ENCODE data around the gene ARHGAP25. TPM values are rescaled to one million over a fixed set of nuclear protein-coding genes. Genes with fewer than 3 reads are reported as not detected.

ARHGAP25 gene
- total RNA-seq, 1 donor from 2014 or later = 7.7 TPM

DNA sequence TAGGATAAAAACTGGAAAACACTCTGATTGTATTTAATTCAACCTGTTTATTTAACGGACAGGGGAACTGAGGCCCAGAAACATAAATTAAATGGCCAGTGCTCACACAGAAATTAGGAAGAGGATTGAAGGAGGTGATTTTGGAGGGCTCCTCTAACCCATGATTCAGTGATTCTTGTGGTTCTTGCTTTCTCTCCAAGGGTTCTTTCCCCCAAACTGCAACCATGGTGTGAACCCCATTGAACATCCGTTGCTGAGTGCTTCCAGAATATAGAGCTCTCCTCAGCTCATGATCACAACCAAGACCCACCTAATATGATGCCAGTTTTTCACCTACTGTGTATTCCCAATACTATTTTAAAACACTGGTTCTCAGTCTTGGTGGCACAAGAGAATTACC, 95.1 kb downstream of the ARHGAP25 start:
- DNase-seq (ENCODE audit: low spot score) = no peak

DNA sequence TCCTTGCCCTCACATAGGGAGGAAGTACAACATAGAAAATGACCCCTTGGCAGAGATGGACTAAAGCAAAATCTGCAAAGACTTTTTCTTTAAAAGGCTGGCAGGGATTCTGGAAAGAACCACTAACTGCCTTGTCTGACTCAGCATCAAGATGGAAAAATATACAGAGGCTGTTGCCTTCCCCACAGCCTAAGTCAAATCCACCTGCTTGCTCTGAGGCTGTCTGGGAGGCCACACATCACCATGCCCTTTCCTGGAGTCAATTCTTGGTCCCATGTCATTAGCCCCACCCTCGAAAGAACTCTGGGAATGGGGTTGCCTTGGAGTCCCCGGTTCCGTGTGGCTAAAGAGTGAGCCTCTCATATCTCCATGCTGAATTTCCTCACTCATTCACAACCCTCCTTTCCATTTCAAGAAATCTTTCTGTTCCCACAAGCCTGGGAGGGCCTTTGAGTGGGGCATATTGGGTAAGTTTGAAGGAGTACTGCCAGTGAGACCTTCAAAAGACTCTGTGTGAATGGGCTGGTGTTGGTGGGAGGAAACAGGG, 97.1 kb downstream of the ARHGAP25 start:
- DNase-seq (ENCODE audit: low spot score) = peak; percentile 80

DNA sequence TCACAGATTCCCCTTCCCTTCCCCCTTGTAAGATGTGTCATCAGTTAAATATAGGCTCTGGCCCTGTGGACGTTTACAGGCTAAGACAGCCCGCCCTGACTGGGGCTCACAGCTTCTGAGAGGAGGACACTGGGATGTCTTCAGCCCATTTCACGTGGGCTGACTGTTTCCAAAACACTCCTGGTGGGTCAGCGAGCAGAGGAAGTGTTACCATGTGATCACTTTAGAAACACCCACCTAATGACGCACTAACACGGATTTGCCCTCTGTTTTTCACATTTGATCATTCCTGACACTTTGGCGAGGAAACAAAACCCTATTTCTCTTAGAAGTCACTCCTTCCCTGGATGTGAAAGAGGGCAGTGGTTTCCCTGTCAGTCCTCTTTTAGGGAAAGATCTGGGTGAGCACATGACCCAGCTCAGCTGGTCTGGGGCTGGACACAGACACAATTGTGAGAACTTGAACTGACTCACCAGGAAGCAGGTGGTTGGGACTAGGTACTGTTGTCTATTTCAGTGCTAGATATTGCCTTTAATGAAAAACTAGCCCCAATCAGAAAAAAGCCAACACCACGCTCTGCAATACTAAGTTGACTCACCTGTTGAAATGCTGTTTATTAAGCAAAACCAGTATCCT, 97.7 kb downstream of the ARHGAP25 start:
- peak; percentile 66 for DNase-seq (ENCODE audit: low spot score)

DNA sequence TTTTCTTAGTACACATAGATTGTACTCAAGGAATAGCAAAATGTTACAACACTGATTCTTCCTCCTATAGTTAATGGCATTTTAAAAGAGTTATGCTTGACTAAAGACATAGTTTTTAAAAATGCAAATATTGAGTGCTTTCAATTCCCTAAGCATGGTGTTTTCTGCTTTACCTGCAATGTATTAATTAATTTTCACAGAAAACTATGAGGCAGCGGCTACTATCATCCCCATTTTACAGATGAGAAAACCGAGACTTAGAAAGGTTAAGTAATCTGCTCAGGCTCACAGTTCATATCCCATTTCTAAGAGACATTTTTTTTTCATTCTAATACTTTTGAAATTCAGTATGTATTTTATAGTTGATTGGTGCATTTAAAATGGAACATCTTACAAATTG, 98.6 kb downstream of the ARHGAP25 start:
- no peak for DNase-seq (ENCODE audit: low spot score)

DNA sequence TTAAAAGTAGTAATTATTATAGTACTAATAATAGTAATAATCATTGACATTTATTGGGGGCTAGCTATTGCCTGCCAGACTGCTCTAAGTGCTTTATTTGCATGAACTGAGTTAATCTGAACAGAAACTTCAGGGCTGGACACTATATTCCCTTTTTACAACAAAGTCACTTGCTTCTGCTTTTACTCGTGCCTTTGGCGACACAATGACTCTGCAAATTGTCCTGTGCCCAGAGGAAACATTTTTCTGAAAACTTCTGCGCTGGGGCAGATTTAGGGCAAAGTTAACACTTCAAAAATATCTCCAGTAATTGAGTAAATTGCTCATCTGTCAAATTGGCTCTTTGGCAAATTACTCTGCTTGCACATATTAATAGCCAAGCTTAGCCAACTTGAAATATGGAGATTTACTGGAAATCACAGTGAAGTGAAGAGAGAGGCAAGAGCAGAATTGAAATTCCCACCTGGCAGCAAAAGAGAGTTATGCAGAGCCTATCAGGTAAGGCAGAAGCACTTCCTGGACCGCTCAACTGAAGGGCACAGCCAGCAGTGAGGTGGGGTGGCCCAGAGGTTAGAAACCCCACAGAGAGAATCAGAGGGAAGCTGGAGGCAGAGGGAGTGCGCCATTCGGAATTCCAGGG, 100.2 kb downstream of the ARHGAP25 start:
- no peak for DNase-seq (ENCODE audit: low spot score)

DNA sequence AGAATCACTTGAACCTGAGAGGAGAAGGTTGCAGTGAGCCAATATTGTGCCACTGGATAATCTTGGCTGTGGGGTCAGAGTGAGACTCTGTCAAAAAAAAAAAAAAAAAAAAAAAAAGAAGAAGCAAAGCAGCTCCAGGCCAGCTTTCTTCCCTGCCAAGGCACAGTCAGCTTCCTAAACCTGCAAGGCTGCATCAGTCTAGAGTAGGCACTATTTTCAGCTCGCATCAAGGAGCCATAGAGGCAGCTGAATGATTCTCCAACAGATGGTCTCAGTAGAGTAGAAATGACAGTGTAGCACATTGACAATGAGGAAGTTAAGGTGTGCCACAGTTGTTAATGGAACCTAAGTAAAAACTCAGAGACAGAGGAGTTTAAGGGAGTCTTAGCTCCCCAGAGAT, 101.0 kb downstream of the ARHGAP25 start:
- peak; percentile 11 for DNase-seq (ENCODE audit: low spot score)

DNA sequence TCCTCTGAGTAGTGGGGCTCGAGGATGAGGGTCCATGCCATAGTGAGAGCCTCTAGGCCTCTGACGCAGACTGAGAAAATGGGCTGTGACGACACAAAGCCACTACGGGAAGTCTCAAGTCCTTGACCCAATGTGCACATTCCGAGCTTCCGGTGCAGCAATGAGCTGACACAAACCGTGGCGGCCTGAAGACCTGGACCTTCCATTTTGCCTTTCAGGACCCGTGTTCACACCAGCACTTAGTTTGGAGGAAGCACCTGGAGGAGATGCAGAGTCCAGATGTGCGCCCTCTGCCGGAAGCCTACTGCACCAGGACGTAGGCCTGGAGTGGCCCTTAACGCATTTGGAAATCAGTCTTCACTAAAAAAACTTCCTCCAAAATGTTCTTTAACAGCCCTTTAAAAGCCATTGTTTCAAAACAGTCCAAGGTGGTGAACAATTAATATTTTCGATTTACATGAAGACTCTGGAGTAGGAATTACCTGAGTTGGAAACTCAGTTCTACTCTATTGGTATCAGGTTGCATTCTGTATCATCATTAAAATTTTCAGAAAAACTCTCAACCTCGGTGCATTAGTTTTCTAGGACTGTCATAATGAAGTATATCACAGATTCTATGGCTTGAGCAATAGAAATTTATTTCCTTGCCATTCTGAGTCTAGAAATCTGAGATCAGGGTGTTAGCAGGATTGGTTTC, 102.7 kb downstream of the ARHGAP25 start:
- DNase-seq (ENCODE audit: low spot score) = peak; percentile 35

DNA sequence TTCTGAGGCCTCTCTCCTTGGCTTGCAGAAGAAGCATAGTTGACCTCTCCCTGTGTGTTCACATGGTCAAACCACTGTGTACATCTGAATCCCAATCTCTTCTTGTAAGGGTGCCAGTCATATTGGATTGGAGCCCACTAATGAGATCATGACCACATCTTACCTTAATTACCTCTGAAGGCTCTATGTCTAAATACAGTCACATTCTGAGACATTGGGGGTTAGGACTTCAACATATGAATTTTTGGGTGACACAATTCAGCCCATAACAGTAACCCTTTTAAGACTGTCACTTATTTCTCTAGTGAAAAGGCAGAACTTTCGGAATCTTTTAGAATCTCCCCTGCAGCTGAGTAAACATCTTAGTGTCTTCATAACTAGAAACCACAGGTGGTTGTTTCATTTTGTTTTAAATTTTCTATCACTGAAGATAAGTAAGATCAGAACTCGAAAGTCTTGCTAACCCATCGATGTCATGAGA, 103.3 kb downstream of the ARHGAP25 start:
- DNase-seq (ENCODE audit: low spot score) = no peak

DNA sequence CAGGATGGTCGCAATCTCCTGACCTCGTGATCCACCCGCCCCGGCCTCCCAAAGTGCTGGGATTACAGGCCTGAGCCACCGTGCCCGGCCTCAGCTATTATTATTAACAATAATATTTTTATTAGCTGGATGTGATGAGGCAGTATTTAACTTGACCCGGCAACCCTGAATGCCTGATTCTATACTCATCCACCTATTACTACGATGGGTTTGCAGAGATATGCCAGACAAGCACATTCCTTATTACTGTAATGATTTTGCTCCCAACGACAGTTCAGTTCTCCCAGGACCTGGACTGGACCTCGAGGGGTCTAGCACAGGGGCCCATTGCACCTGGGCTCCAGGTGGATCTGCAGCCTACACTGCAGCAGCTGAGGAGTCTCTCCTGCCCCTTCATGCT, 104.0 kb downstream of the ARHGAP25 start:
- DNase-seq (ENCODE audit: low spot score) = no peak

DNA sequence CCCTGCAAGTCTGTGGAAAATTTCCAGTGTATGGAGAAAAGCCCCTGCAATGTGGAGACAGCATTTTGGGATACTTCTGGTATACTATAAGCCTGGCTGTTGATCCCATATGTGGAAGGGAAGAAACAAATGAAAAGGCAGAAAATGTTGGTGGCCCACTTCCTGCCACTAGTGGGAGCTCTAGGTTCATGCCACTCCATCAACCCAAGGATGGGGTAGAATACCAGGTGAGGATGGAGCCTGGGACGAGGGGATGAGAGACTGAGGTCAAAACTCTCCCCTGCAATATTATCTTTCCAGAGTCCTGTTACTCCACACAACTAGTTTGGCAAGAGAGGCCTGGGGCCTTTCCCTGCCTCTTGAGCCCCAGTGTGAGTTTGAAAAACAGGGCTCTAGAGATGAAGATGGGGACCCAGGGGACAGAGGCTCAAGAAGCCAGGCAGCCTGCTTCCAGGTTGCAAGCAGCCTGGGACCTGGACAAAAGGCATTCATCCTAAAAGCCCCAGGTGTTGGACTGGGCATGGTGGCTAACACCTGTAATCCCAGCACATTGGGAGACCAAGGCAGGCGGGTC, 104.7 kb downstream of the ARHGAP25 start:
- no peak for DNase-seq (ENCODE audit: low spot score)

DNA sequence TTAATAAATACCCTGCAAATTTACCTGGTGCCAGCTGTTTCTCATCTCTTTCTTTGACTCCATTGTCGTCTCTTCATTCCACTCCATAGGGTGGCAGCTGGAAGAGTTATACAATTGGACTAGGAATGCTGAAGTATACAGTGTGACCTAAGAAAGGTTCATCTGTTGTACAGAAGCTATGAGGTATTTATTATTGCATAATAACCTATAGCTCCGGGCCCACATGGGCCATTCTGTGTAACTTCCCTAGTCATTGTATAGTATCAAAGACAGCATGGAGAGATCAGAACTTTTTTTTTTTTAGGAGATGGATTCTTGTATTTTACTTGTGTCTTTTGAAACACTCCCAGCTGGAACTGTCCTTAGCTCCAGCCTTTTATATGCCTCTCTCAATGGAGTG, 110.4 kb downstream of the ARHGAP25 start:
- DNase-seq (ENCODE audit: low spot score) = no peak

DNA sequence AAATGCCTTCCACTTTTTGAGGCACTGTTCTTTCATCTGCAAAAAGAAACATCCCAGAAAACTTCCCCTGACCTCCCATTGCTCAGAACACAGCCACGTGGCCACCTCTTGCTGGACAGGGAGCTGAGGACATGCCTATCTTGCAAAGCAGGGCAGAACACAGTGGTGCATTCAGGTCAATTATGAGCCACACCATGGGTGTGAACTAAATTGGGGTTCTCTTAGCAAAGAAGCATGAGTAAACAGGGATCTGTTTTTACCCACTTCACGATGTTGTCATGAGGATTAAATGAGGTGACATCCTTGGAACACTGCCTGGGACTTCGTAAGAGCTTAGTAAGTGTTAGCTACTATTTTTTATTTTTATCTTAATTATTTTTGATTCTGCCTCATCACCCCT, 111.5 kb downstream of the ARHGAP25 start:
- no peak for DNase-seq (ENCODE audit: low spot score)

DNA sequence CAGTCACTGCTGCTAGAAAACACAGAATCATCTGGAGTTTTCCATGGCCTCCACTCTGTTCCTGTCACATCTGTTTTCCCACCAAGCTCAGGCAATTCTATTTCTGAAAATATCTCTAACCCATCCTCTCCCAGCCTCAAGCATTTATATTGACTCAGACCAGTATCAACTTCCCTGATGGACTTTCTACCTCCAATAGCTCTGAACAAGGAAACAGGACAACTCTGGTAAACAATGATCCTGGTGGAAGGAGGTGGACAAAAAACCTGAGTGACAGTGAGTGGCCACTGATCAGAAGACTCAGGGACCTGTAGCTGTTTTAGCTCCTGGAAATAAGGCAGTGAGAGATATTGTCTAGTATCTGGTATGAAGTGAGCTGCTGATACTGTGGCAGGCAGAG, 113.1 kb downstream of the ARHGAP25 start:
- no peak for DNase-seq (ENCODE audit: low spot score)

DNA sequence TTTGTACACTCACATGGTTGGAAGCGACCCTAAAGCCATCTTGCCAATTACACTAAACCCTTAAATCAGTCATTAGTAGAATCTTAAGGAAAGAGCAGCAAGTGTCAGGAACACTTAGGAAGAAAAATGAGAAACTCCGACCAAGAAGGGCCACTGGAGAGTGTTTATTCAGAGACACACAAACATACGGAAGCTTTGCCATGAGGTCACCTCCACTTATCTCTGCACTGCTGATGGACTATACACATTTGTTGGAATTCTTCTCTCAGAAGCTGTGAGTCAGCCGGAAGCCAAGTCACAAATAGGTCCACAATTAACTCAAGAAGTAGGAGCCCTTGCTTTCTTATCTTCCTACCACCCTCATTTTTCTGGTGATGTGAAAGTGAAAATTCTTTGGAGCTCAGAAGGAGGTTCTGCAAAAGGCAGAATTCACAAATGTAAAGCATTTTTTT, 115.0 kb downstream of the ARHGAP25 start:
- DNase-seq (ENCODE audit: low spot score) = no peak

DNA sequence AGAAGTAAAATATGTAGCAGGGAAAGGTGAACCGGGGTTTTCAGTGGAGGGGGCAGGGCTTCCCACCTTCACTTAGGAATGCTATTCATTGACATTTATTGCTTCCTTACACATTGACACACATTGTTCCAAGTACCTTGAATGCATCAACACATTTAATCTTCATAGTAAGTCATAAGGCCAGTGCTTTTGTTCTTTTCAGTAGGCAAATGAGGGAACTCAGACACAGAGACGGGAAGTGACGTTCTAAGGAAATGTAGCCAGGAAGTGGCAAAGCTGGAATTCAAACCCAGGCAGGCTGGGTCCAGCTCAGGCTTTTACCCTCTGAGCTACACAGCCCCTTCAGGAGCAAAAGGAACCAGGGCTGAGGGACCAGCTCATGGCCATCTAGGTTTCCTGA, 115.9 kb downstream of the ARHGAP25 start:
- DNase-seq (ENCODE audit: low spot score) = no peak

DNA sequence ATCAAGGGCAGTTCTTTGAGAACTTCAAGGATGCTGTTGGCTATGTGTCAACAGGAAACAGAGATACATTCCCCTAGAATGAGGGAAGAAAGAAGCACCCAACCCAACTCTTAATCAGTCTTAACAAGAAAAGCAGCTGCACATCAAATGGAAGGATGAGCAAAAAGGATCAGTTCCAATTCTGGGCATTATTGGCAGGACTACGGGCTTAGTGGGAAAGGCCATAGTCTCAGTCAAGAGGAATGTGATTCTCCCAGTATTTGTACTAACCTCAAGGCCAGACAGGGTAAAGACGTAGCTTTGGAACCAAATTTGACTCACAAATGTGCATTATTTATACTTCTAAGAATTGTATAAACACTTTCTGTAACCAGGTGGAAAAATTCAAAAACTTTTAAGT, 118.4 kb downstream of the ARHGAP25 start:
- peak; percentile 60 for DNase-seq (ENCODE audit: low spot score)

DNA sequence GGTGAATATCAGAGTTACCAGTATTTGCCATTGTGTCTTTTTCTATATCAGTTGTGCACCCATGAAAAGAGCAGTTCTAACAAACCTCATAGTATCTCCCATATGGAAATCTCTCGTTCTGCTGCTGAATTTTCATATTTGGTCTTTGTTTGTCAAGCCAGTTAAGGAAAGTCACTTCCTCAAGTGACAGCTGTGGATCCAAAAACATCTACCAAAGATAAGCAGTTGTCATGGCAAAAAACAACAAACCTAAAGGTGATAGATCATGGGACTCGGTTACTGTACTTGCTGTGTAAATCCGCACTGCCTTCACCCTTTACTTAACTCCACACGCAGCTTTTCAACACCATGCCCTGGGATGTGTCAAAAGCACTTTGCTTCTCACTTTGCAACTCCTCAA, 119.3 kb downstream of the ARHGAP25 start:
- peak; percentile 66 for DNase-seq (ENCODE audit: low spot score)

DNA sequence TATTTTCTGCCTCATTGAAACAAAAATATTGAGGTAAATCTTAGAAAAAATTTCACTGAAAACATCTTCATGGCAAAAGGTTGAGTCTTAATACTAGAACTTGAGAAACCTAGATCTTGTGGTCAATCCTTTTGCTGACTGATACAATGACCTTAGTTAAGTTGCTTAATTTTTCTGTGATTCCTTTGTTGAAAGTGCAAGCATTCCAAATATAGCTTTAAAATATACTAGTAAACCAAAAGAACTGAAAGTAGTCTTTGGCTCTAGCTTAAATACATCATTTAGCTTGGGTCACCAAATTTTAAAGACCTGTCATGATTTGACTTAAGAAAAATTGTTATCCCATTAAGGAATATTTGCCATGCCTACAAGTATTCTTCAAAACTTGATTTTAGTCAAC, 119.9 kb downstream of the ARHGAP25 start:
- no peak for DNase-seq (ENCODE audit: low spot score)

DNA sequence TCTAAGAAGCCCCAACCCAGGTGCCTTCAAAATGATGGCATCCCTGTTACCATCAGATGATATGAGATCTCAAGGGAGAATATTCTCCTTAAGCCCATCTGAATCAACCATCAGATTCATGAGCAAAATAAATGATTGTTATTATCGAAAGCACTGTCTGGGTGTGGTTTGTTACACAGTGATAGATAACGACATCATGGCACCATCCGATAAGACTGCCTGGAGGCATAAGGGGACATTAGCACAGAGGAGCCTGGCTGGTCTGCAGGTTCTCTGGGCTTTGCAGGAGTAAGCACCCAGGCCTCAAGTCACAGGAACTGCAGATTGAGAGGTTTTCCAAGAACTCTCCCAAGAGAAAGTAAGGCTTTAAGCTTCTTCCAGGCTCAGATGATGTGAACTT, 120.9 kb downstream of the ARHGAP25 start:
- DNase-seq (ENCODE audit: low spot score) = no peak

DNA sequence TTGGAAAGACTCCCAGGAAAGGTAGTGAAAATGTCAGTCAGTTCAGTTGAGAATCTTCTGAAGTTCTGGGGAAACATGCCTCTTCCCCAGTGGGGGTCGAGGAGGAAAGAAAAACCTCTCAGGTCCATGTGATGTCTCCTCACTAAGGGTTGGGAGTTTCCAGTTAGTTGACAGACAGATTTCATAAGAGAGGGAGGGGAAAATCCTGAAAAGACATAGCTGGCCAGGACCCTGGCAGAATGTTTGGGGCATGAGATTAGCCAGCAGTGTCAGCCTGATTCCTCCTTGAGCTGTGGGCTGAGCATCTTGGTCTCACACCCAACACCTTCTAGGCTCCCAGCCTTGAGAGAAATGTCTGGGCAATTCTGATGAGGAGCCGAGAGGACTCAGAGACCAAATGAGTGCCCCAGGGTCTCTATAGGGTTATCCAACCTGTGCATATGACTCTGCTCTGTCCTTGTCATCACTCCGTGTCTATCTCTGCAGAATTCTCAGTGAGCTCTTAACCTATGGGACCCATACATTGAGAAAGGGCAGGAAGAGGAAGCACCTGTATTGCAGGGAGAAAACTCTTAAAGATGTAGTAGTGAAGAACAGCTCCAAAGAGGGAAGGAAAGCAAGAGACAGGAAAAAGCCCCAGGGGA, 122.7 kb downstream of the ARHGAP25 start:
- no peak for DNase-seq (ENCODE audit: low spot score)

DNA sequence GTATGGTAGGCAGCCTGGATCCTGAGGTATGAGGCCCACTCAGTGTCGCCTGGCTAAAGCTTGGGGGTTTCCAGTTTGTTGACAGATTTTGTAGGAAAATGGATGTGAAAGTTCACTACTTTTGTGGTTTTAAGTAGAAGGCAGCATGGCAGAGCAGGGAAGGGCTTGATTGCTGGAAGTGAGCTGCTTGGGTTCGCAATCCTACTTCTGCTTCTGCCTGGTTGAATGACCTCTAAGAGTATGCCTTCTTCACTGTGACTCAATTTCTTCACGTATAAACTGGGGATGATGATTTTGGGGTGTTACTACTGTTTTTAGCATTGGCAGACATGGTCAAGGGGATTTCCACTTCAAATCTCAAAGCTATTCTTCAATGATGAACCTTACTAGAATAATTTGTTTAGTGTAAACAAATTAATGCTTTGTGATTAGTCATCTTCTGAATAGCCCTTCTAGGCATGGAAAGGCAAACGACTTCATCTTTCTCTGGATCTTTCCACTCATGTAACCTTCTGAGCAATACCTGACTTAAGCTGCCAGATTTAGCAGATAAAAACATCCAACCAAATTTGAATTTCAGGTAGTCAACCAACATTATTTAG, 123.3 kb downstream of the ARHGAP25 start:
- no peak for DNase-seq (ENCODE audit: low spot score)

All from umbilical cord (tissue), 2 donors.